SKM-1 (cell line): ENCODE results near the gene RNF208.
"Not testable (repeated sequence)": the region's sequence is repeated elsewhere in the genome, so short reads cannot be mapped to it uniquely, and the experiment has no call there.

Source experiments
- DNase-seq: peaks from one replicate; lab custom pipeline; 2025; ENCODE audit not compliant: unreplicated experiment; lab: John Stamatoyannopoulos, UW

RNF208 gene

GRCh38 chr9:137253717-137254623 lies 31.9 kb upstream of the RNF208 start:
- DNase-seq = no peak

GRCh38 chr9:137252555-137253506 lies 30.8 kb upstream of the RNF208 start:
- DNase-seq = no peak

- no peak for DNase-seq
Observed at GRCh38 chr9:137251490-137252268, 29.6 kb upstream of the RNF208 start.

- no peak for DNase-seq
Observed at GRCh38 chr9:137251194-137251461, 29.1 kb upstream of the RNF208 start, which contains the start of gene STPG3. STPG3 (plus strand) TSS chr9:137251286; CDS start chr9:137251287, 1 bp downstream.

GRCh38 chr9:137250329-137251193 lies 28.5 kb upstream of the RNF208 start:
- DNase-seq = no peak

GRCh38 chr9:137247916-137248175 lies 25.8 kb upstream of the RNF208 start:
- DNase-seq = no peak

- no peak for DNase-seq
Observed at GRCh38 chr9:137247135-137247915, 25.3 kb upstream of the RNF208 start.

- no peak for DNase-seq
Observed at GRCh38 chr9:137245450-137246421, 23.7 kb upstream of the RNF208 start.

- DNase-seq = no peak
Observed at GRCh38 chr9:137244486-137245449, 22.7 kb upstream of the RNF208 start.

GRCh38 chr9:137243626-137244485 lies 21.8 kb upstream of the RNF208 start:
- no peak for DNase-seq

GRCh38 chr9:137243266-137243625 lies 21.2 kb upstream of the RNF208 start:
- not testable (repeated sequence) for DNase-seq

- no peak for DNase-seq
Observed at GRCh38 chr9:137242269-137243203, 20.5 kb upstream of the RNF208 start.

- no peak for DNase-seq
Observed at GRCh38 chr9:137241490-137242268, 19.6 kb upstream of the RNF208 start.

- peak; percentile 99 for DNase-seq
Observed at GRCh38 chr9:137240841-137241489, 18.9 kb upstream of the RNF208 start, which contains the start of gene TUBB4B. TUBB4B (plus strand) TSS chr9:137241287; CDS start chr9:137241361, 74 bp downstream.
